ENCODE results near the gene EFL1.
A peak's percentile ranks its signal among the peaks of the same experiment; 100 is the strongest.
"Not testable (repeated sequence)": the region's sequence is repeated elsewhere in the genome, so short reads cannot be mapped to it uniquely, and the experiment has no call there.

EFL1 gene

DNA sequence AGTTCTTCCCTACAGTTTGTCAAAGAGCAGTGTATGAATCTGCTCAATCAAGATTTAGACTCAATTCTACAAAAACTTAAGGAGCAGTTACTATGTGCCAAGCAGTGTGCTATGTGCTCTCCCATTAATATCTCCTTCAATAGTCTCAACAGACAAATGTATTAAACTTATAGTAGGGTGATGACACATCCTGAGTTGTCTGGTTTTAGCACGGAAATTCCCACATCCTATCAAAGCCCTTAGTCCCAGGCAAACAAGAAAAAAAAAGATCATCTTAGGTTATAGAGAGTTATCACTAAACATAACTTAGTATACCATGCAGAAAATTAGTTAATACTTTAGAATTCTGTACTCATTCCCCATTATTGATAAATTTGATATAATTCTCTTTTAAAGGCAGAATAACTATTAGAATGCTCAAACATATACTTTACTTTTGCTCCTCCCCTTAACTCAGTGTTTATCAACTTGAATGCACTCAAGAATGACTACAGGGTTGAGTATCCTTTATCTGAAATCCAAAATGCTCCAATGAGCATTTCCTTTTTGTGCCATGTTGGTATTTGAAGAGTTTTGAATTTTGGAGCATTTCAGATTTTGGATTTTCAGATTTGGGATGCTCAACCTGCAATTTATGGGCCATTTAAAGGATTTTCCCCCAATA lies 20.6 kb downstream of the EFL1 start:
- H3K27me3 Mint-ChIP-seq (ENCODE audit: low read depth); H3K27ac Mint-ChIP-seq; H3K4me1 Mint-ChIP-seq; H3K4me3 Mint-ChIP-seq; H3K9me3 Mint-ChIP-seq: not testable (repeated sequence)
- peaks cover 29% of the 10 kb centered on the region for H3K36me3 Mint-ChIP-seq (ENCODE audit: low read depth)

DNA sequence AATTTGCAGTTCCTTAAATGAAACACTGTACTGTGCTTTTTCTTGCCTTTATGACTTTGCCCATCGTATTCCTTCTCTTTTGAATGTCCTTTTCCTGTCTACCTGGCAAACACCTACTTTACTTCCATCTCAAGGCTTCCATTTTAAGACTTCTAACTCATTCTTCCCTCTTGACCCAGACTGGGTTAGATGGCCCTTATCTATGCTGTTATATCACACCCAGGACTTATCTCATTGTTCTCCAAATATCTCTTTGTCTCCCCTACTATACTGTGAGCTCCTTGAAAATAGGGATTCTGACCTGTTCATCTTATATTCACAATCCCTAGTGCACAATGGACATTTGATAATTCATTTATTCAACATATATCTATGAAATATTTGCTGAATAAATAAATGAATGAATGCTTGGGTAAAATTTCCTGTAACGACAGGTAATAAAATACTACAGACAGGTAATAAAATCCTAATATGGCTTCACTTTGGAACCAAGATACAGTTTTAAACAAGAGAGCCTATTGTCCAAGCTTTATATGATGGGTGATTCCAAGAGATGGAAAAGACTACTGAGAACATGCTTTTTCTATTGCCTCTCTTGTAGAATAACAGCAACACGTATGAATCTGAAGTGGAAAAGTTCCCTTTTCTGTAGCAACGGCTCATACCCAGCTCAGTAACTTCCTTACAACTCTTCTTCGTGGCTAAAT lies 22.7 kb downstream of the EFL1 start:
- H3K4me3 Mint-ChIP-seq, result no peak overlapping the region
- H3K27ac Mint-ChIP-seq, result no peak overlapping the region
- no peaks in the 10 kb centered on the region for H3K4me1 Mint-ChIP-seq
- H3K9me3 Mint-ChIP-seq, result no peaks in the 10 kb centered on the region
- H3K36me3 Mint-ChIP-seq (ENCODE audit: low read depth), result peaks cover 27% of the 10 kb centered on the region
- no peaks in the 10 kb centered on the region for H3K27me3 Mint-ChIP-seq (ENCODE audit: low read depth)
- TF ChIP-seq, protein P1, sequence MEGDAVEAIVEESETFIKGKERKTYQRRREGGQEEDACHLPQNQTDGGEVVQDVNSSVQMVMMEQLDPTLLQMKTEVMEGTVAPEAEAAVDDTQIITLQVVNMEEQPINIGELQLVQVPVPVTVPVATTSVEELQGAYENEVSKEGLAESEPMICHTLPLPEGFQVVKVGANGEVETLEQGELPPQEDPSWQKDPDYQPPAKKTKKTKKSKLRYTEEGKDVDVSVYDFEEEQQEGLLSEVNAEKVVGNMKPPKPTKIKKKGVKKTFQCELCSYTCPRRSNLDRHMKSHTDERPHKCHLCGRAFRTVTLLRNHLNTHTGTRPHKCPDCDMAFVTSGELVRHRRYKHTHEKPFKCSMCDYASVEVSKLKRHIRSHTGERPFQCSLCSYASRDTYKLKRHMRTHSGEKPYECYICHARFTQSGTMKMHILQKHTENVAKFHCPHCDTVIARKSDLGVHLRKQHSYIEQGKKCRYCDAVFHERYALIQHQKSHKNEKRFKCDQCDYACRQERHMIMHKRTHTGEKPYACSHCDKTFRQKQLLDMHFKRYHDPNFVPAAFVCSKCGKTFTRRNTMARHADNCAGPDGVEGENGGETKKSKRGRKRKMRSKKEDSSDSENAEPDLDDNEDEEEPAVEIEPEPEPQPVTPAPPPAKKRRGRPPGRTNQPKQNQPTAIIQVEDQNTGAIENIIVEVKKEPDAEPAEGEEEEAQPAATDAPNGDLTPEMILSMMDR (IDR thresholded peaks at IDR 0.05; ENCODE audit: unreplicated experiment in 3 of 3), result no peak

DNA sequence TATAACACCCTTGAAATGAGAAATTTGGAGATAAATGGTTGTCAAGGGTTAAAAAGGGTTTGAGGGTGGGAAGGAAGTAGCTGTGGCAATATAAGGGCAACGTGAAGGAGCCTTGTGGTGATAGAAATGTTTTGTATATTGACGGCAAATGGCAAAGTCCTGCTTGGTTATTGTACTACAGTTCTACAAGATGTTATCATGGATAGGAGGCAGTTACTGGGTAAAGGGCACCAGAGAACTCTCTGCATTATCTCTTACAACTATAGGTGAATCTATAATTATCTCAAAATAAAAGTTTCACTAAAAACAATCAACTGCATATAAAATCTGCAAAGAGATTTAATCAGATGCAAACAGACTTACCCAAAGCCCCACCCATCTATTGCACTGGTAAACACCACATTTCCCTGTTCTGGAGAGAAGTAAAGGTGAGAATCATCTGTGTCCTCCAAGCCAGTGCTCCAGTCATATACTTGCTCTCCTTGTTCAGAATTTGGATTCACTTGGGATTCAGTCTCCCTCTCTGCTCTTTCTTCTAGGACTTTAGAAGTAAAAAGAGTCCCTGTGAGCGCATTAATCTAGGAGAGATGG lies 24.5 kb downstream of the EFL1 start:
- H3K9me3 Mint-ChIP-seq; H3K4me3 Mint-ChIP-seq; H3K4me1 Mint-ChIP-seq; H3K27ac Mint-ChIP-seq; H3K27me3 Mint-ChIP-seq (ENCODE audit: low read depth): not testable (repeated sequence)
- H3K36me3 Mint-ChIP-seq (ENCODE audit: low read depth), result peaks cover 27% of the 10 kb centered on the region

DNA sequence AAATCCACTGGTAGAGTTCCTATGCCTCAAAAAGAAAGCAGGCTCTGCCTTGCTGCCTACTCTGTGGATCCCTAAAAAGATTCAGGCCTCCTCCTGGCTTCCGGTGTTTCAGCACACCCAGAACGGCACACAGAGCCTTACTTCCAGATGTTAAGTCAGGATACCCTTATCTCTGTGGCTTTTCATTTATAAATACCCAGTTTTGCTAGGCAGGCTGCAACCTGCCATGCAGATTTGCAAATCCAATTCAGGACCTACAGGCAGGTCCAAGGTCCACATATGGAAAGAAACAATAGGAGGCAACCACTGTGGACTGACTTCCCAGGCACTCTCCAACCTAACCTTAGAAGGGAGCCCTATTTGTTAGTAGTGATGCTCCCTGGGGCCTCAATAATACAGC lies 30.7 kb downstream of the EFL1 start:
- Mint-ChIP-seq H3K27me3 (ENCODE audit: low read depth) (no peaks in the 10 kb centered on the region), H3K27ac (no peak overlapping the region), H3K9me3 (no peaks in the 10 kb centered on the region), H3K4me1 (no peaks in the 10 kb centered on the region), H3K36me3 (ENCODE audit: low read depth) (peaks cover 22% of the 10 kb centered on the region), H3K4me3 (no peak overlapping the region)
- TF ChIP-seq, protein P1 (IDR thresholded peaks at IDR 0.05; ENCODE audit: unreplicated experiment in 3 of 3), result no peak

DNA sequence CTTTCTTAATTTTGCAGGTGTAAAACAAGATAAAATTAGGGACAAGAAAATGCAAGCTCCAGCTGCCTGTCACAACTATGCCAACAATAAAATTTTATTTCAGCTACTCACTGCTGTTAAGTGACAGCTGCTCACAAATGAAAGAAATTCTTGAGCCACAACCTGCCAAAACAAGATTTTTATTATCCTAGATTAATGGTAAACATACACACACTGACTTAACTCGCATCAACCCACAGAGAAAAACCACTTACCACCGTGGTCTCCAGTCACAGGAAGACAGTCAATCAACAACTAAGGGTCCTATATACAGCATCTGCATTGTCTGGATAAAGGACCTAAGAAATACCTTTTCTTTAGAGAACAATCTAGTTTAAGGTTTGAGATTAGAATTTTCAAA lies 31.3 kb downstream of the EFL1 start:
- Mint-ChIP-seq H3K4me3 (no peak overlapping the region), H3K4me1 (no peaks in the 10 kb centered on the region), H3K36me3 (ENCODE audit: low read depth) (peaks cover 24% of the 10 kb centered on the region), H3K27ac (no peak overlapping the region), H3K9me3 (no peaks in the 10 kb centered on the region), H3K27me3 (ENCODE audit: low read depth) (no peaks in the 10 kb centered on the region)
- TF ChIP-seq, protein P1 (IDR thresholded peaks at IDR 0.05; ENCODE audit: unreplicated experiment in 3 of 3), result no peak

DNA sequence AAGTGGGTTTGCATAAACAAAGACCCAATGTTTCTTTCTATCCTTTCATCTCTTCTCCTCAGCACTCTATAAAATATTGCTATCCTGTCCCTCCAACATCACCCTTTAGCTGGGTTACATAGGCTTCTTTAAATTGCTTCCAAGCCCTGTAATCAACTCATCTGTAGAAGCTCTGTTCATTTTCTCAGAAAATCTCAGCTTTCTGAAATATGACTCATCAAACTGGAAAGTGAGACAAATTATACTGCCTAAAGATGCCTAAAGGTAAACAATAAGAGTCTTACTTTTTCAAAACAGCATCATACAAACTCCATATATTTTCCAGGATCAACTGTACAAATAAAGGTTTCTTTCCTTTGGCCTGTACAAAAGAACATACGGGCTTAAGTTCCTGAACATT lies 33.8 kb downstream of the EFL1 start:
- H3K4me1 Mint-ChIP-seq, result no peaks in the 10 kb centered on the region
- H3K36me3 Mint-ChIP-seq (ENCODE audit: low read depth), result peaks cover 27% of the 10 kb centered on the region
- H3K27me3 Mint-ChIP-seq (ENCODE audit: low read depth), result no peaks in the 10 kb centered on the region
- H3K4me3 Mint-ChIP-seq, result no peak overlapping the region
- TF ChIP-seq, protein P1 (IDR thresholded peaks at IDR 0.05; ENCODE audit: unreplicated experiment in 3 of 3), result no peak
- H3K27ac Mint-ChIP-seq, result no peak overlapping the region
- no peaks in the 10 kb centered on the region for H3K9me3 Mint-ChIP-seq

DNA sequence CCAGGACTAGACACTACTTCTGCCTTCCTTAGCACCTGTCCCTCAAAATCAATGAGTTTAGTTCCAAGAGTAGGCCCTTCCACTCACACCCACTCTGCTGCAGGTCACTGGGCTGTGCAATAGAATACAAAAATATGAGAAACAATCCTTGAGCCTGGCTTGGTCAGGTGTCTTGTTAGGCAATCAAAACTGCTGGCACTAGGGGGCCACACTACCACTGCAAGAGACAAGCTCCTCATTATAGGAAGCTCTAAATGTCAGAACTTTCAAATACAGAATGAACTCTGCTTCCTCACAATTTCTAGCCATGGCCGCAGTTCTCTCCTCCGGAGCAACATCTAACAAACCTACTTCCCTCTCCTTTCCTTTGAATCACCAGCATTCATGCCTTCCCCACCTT lies 41.0 kb downstream of the EFL1 start:
- not testable (repeated sequence) for H3K4me3 Mint-ChIP-seq; H3K4me1 Mint-ChIP-seq; H3K27me3 Mint-ChIP-seq (ENCODE audit: low read depth); H3K9me3 Mint-ChIP-seq; H3K27ac Mint-ChIP-seq
- peaks cover 14% of the 10 kb centered on the region for H3K36me3 Mint-ChIP-seq (ENCODE audit: low read depth)
- TF ChIP-seq, protein P1 (IDR thresholded peaks at IDR 0.05; ENCODE audit: unreplicated experiment in 3 of 3), result peak in 1 of 3 experiments; percentile 10

DNA sequence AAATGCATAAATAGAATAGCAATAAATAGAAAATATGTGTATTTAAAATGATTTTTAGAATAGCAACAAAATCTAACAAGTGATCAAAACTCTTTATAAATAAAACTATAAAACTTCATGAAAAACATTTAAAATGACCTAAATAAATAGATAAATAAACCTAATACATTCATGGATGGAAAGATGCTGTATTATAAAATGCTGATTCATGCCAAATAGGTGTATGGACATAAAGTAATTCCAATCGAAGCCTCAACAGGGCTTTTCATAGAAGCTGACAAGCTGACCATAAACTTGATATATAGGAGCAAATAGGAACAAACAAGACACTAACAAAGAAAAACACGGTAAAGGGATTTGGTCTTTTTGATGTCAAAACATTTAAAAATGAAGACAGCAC lies 46.4 kb downstream of the EFL1 start:
- not testable (repeated sequence) for H3K4me1 Mint-ChIP-seq; H3K27me3 Mint-ChIP-seq (ENCODE audit: low read depth)
- peaks cover 28% of the 10 kb centered on the region for H3K36me3 Mint-ChIP-seq (ENCODE audit: low read depth)

DNA sequence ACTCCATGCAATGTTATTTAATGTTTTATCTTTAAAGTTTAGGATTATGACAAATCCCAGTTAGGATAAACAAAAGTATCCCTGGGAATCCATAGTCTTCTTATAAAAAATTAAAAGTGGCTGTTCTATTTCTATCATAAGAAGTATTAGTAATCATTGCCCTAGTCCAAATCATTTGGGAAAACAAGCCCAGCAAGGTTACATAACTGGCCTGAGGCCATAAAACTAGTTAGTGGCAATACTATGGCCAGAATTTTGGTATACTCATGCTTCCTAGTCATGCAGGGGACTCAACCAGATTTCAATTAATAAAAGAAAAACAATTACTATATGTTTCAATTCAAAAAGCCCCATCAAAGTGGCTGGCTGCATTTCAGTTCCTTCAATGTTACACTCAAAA lies 50.3 kb downstream of the EFL1 start:
- not testable (repeated sequence) for H3K27me3 Mint-ChIP-seq (ENCODE audit: low read depth); H3K4me3 Mint-ChIP-seq; H3K27ac Mint-ChIP-seq; H3K9me3 Mint-ChIP-seq
- Mint-ChIP-seq H3K36me3 (ENCODE audit: low read depth) (peaks cover 36% of the 10 kb centered on the region), H3K4me1 (peaks cover 10% of the 10 kb centered on the region)

More for the DNA sequence above, 46.4 kb downstream of the EFL1 start:
- not testable (repeated sequence) for H3K9me3 Mint-ChIP-seq, H3K4me3 Mint-ChIP-seq, H3K27ac Mint-ChIP-seq

Measured in nephron (organoid).